ENCODE measurements around the gene ELOVL2. TPM values are rescaled to one million over a fixed set of nuclear protein-coding genes. Genes with fewer than 3 reads are reported as not detected.
A peak's percentile ranks its signal among the peaks of the same experiment; 100 is the strongest.

Gene ELOVL2
- polyA plus RNA-seq, 1 donor (not counting 4 experiments of a cell fraction or from before 2014, with no cell fraction given), result 0.05 TPM

GRCh38 chr6:11067348-11067747 lies 23.2 kb upstream of the ELOVL2 start:
- Histone ChIP-seq H3K9me1 (ENCODE audit: control insufficient read depth, extremely low read depth, insufficient read depth, low read length) (no peaks in the 10 kb centered on the region), H3K27me3 (ENCODE audit: control insufficient read depth, extremely low read depth, insufficient read depth, low read length) (no peaks in the 10 kb centered on the region), H4K20me1 (ENCODE audit: control insufficient read depth, extremely low read depth, insufficient read depth, low read length) (no peaks in the 10 kb centered on the region), H3K27ac (ENCODE audit: control insufficient read depth, insufficient read depth, low read length) (no peak overlapping the region), H3K4me2 (ENCODE audit: control insufficient read depth, extremely low read depth, insufficient read depth, low read depth, low read length) (no peak overlapping the region), H2AFZ (ENCODE audit: control insufficient read depth, low read length) (no peak overlapping the region), H3K79me2 (ENCODE audit: control insufficient read depth, insufficient read depth, low read length) (no peaks in the 10 kb centered on the region), H3K36me3 (ENCODE audit: control insufficient read depth in 2 of 2, extremely low read depth in 1 of 2, insufficient read depth in 2 of 2, low read length in 2 of 2) (no peaks in the 10 kb centered on the region), H3K9me3 (ENCODE audit: control insufficient read depth, low read depth, low read length) (no peaks in the 10 kb centered on the region), H3K4me3 (ENCODE audit: control insufficient read depth in 2 of 3, extremely low read depth in 1 of 3, insufficient read depth in 2 of 3, low read depth in 1 of 3, low read length in 3 of 3) (no peak overlapping the region), H3K4me1 (ENCODE audit: control insufficient read depth, extremely low read depth, insufficient read depth, low read length) (no peaks in the 10 kb centered on the region), H3K9ac (ENCODE audit: control insufficient read depth, extremely low read depth, insufficient read depth, low read length) (no peak overlapping the region)
- dilution Hi-C loops (cut with MboI; ENCODE audit: extremely low pct_ligation_motif_present, low sequenced_read_pairs), result loop anchor here (25.0 kb wide), 1 partner anchor 105 kb away; no protein-coding TSS in a partner anchor
- DNase-seq (ENCODE audit: low read depth, low spot score), result no peak
- FAIRE-seq, result no peak
- no peak for TF ChIP-seq EZH2 (IDR thresholded peaks at IDR 0.05; ENCODE audit: low read length)
- no peak for TF ChIP-seq CTCF (optimal IDR thresholded peaks at IDR 0.05 in 1 of 3, IDR thresholded peaks at IDR 0.05 in 1 of 3, conservative IDR thresholded peaks at IDR 0.05 in 1 of 3; ENCODE audit: extremely low read depth in 1 of 3, insufficient read depth in 2 of 3, low read length in 3 of 3)

DNA sequence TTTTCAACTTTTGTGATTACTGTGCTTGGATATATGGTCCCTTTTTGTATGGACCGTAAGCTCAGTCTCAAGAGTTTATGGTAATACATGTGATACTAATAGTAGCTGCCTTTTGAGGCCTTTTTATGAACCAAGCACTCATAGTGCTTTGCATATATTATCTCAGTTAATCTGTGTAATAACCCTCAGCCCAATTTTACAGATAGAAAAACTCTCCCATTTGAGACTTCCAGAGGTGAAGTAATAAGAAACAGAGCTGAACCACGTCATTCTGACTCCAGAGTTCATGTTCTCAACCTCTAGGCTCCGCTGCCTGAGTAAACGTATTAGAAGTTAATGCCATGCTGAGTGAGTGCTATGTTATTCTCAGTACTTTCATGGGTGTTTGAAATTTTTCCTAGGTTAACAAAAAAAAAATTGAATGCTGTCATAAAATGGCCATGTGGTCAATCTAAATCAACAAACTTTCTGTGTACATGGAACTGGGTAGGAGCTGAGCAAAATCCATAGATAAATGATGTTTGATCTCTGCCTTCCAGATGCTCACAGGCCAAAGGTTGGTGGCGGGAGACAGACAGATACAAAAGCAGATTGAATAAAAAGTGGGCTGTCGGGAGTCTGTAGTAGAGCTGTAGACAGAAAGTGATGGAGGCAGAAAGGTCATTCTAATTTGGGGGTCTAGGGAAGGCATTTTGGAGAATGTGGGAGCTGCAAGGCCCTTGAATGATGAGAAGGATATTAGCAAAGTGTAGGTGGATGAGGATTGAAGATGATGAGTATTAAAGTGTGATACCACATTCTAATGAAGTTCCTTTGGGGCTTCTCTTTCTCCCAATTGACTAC lies 22.6 kb upstream of the ELOVL2 start:
- no peaks in the 10 kb centered on the region for H3K27me3 ChIP-seq (ENCODE audit: control insufficient read depth, extremely low read depth, insufficient read depth, low read length)
- no peaks in the 10 kb centered on the region for H3K36me3 ChIP-seq (ENCODE audit: control insufficient read depth in 2 of 2, extremely low read depth in 1 of 2, insufficient read depth in 2 of 2, low read length in 2 of 2)
- no peak for TF ChIP-seq EZH2 (IDR thresholded peaks at IDR 0.05; ENCODE audit: low read length)
- TF ChIP-seq CTCF (optimal IDR thresholded peaks at IDR 0.05 in 1 of 3, IDR thresholded peaks at IDR 0.05 in 1 of 3, conservative IDR thresholded peaks at IDR 0.05 in 1 of 3; ENCODE audit: extremely low read depth in 1 of 3, insufficient read depth in 2 of 3, low read length in 3 of 3), result no peak
- dilution Hi-C loops (cut with MboI; ENCODE audit: extremely low pct_ligation_motif_present, low sequenced_read_pairs), result loop anchor here (25.0 kb wide), 1 partner anchor 104 kb away; no protein-coding TSS in a partner anchor
- DNase-seq (ENCODE audit: low read depth, low spot score) (no peak), FAIRE-seq (peak; percentile 13)
- H2AFZ ChIP-seq (ENCODE audit: control insufficient read depth, low read length), result no peak overlapping the region
- no peak overlapping the region for H3K27ac ChIP-seq (ENCODE audit: control insufficient read depth, insufficient read depth, low read length)
- H3K79me2 ChIP-seq (ENCODE audit: control insufficient read depth, insufficient read depth, low read length), result no peaks in the 10 kb centered on the region
- H3K9me3 ChIP-seq (ENCODE audit: control insufficient read depth, low read depth, low read length), result no peaks in the 10 kb centered on the region
- H3K4me1 ChIP-seq (ENCODE audit: control insufficient read depth, extremely low read depth, insufficient read depth, low read length), result no peaks in the 10 kb centered on the region
- no peak overlapping the region for H3K4me2 ChIP-seq (ENCODE audit: control insufficient read depth, extremely low read depth, insufficient read depth, low read depth, low read length)
- H4K20me1 ChIP-seq (ENCODE audit: control insufficient read depth, extremely low read depth, insufficient read depth, low read length), result no peaks in the 10 kb centered on the region
- no peaks in the 10 kb centered on the region for H3K9me1 ChIP-seq (ENCODE audit: control insufficient read depth, extremely low read depth, insufficient read depth, low read length)
- no peak overlapping the region for H3K9ac ChIP-seq (ENCODE audit: control insufficient read depth, extremely low read depth, insufficient read depth, low read length)
- H3K4me3 ChIP-seq (ENCODE audit: control insufficient read depth in 2 of 3, extremely low read depth in 1 of 3, insufficient read depth in 2 of 3, low read depth in 1 of 3, low read length in 3 of 3), result no peak overlapping the region
